Measurements from ENCODE around the gene ABCD3. TPM values are rescaled to one million over a fixed set of nuclear protein-coding genes. Genes with fewer than 3 reads are reported as not detected.

Gene ABCD3
- total and polyA plus RNA-seq, 2 of the 13 experiments (the other 11 are each of a cell fraction or from before 2014, with no cell fraction given): 27.5 to 166 TPM

DNA sequence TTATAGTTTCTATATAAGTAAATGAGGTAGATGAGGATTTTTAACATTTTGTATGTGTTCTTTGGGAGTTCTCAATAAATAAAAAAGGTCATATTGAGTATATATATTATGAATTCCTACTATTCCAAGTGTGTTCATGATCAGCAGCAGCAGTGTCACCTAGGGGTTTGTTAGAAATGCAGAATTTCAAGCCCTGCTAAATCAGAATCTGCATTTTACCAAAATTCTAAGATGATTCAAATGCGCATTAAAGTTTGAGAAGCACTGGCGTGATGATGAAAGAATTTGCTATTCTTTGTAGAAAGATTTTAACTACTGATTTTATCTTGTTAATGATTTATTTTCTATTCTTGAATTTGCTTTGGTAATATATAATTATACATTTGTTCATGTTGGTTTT is 94.6 kb downstream of the ABCD3 start (continued):
- TF ChIP-seq, protein P1, sequence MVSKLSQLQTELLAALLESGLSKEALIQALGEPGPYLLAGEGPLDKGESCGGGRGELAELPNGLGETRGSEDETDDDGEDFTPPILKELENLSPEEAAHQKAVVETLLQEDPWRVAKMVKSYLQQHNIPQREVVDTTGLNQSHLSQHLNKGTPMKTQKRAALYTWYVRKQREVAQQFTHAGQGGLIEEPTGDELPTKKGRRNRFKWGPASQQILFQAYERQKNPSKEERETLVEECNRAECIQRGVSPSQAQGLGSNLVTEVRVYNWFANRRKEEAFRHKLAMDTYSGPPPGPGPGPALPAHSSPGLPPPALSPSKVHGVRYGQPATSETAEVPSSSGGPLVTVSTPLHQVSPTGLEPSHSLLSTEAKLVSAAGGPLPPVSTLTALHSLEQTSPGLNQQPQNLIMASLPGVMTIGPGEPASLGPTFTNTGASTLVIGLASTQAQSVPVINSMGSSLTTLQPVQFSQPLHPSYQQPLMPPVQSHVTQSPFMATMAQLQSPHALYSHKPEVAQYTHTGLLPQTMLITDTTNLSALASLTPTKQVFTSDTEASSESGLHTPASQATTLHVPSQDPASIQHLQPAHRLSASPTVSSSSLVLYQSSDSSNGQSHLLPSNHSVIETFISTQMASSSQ (IDR thresholded peaks at IDR 0.05; ENCODE audit: low read depth): no peak
- TF ChIP-seq, protein P1 (CRISPR knock-in tag; IDR thresholded peaks at IDR 0.05; ENCODE audit: borderline replicate concordance): no peak
- TF ChIP-seq, protein P2, sequence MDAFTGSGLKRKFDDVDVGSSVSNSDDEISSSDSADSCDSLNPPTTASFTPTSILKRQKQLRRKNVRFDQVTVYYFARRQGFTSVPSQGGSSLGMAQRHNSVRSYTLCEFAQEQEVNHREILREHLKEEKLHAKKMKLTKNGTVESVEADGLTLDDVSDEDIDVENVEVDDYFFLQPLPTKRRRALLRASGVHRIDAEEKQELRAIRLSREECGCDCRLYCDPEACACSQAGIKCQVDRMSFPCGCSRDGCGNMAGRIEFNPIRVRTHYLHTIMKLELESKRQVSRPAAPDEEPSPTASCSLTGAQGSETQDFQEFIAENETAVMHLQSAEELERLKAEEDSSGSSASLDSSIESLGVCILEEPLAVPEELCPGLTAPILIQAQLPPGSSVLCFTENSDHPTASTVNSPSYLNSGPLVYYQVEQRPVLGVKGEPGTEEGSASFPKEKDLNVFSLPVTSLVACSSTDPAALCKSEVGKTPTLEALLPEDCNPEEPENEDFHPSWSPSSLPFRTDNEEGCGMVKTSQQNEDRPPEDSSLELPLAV (CRISPR knock-in tag; conservative IDR thresholded peaks at IDR 0.05; ENCODE audit: low read depth): no peak
- TF ChIP-seq ZSCAN25 (CRISPR knock-in tag; IDR thresholded peaks at IDR 0.05): no peak
- no peak for TF ChIP-seq SIN3B (IDR thresholded peaks at IDR 0.05; ENCODE audit: low read length)
- no peak for TF ChIP-seq ZNF446 (CRISPR knock-in tag; IDR thresholded peaks at IDR 0.05)
- TF ChIP-seq ZNF557 (CRISPR knock-in tag; IDR thresholded peaks at IDR 0.05): no peak
- TF ChIP-seq, protein P3, sequence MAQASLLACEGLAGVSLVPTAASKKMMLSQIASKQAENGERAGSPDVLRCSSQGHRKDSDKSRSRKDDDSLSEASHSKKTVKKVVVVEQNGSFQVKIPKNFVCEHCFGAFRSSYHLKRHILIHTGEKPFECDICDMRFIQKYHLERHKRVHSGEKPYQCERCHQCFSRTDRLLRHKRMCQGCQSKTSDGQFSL (CRISPR knock-in tag; IDR thresholded peaks at IDR 0.05): no peak
- no peak for TF ChIP-seq PHF21A (CRISPR knock-in tag; IDR thresholded peaks at IDR 0.05)

Data from HepG2 (cell line).